GM21717 (cell line): ENCODE data around the gene ADAMTSL1.

Experiments
- ATAC-seq: cut with Tn5 transposase; IDR thresholded peaks from one replicate; pipeline ENCODE4 v1.9.1; 2021; ENCODE audit warnings: mild to moderate bottlenecking, moderate library complexity; ENCODE audit not compliant: unreplicated experiment

ADAMTSL1 gene

GRCh38 chr9:18639911-18640310 lies 166.0 kb downstream of the ADAMTSL1 start:
- no peak for ATAC-seq

- no peak for ATAC-seq
Observed at GRCh38 chr9:18658804-18659705, 185.1 kb downstream of the ADAMTSL1 start.

GRCh38 chr9:18660001-18660400 lies 186.0 kb downstream of the ADAMTSL1 start:
- no peak for ATAC-seq

GRCh38 chr9:18662320-18662719 lies 188.4 kb downstream of the ADAMTSL1 start:
- no peak for ATAC-seq

- ATAC-seq: no peak
Observed at GRCh38 chr9:18665947-18666346, 192.0 kb downstream of the ADAMTSL1 start.

- ATAC-seq: no peak
Observed at GRCh38 chr9:18666348-18666747, 192.4 kb downstream of the ADAMTSL1 start.

GRCh38 chr9:18666986-18667772 lies 193.2 kb downstream of the ADAMTSL1 start:
- no peak for ATAC-seq

- no peak for ATAC-seq
Observed at GRCh38 chr9:18668944-18669343, 195.0 kb downstream of the ADAMTSL1 start.

- ATAC-seq: no peak
Observed at GRCh38 chr9:18672706-18673105, 198.8 kb downstream of the ADAMTSL1 start.

GRCh38 chr9:18673179-18673578 lies 199.2 kb downstream of the ADAMTSL1 start:
- no peak for ATAC-seq

- ATAC-seq: no peak
Observed at GRCh38 chr9:18675332-18675731, 201.4 kb downstream of the ADAMTSL1 start.

- ATAC-seq: no peak
Observed at GRCh38 chr9:18675973-18676372, 202.0 kb downstream of the ADAMTSL1 start.

GRCh38 chr9:18676525-18676924 lies 202.6 kb downstream of the ADAMTSL1 start:
- ATAC-seq: no peak

- ATAC-seq: no peak
Observed at GRCh38 chr9:18678821-18679590, 205.1 kb downstream of the ADAMTSL1 start.

GRCh38 chr9:18682907-18683306 lies 209.0 kb downstream of the ADAMTSL1 start:
- no peak for ATAC-seq

GRCh38 chr9:18683312-18683711 lies 209.4 kb downstream of the ADAMTSL1 start:
- ATAC-seq: no peak

- ATAC-seq: no peak
Observed at GRCh38 chr9:18683851-18684250, 209.9 kb downstream of the ADAMTSL1 start.

GRCh38 chr9:18684593-18685317 lies 210.8 kb downstream of the ADAMTSL1 start:
- no peak for ATAC-seq

GRCh38 chr9:18688581-18689565 lies 214.9 kb downstream of the ADAMTSL1 start:
- ATAC-seq: no peak
